ENCODE measurements around the gene AMHR2.
"Not testable (repeated sequence)": the region's sequence is repeated elsewhere in the genome, so short reads cannot be mapped to it uniquely, and the experiment has no call there.

Gene AMHR2

GRCh38 chr12:53431187-53431586 is 7.5 kb downstream of the AMHR2 start:
- H3K27ac ChIP-seq (ENCODE audit: low read length) = no peak overlapping the region
- H3K27me3 ChIP-seq (ENCODE audit: low read depth, low read length) = no peaks in the 10 kb centered on the region
- H3K79me2 ChIP-seq (ENCODE audit: low read length) = no peaks in the 10 kb centered on the region
- H3K4me2 ChIP-seq (ENCODE audit: low read length) = no peak overlapping the region
- H3K9me3 ChIP-seq (ENCODE audit: insufficient read depth, low read length) = no peaks in the 10 kb centered on the region
- no peak overlapping the region for H3K9ac ChIP-seq (ENCODE audit: low read length)
- H4K20me1 ChIP-seq (ENCODE audit: insufficient read depth, low read length) = no peaks in the 10 kb centered on the region
- H3K36me3 ChIP-seq (replicated peaks; ENCODE audit: low read depth, low read length) = no peaks in the 10 kb centered on the region
- no peak for TF ChIP-seq EZH2phosphoT487 (IDR thresholded peaks at IDR 0.05; ENCODE audit: low read depth)
- no peak for TF ChIP-seq CTCF (IDR thresholded peaks at IDR 0.05; ENCODE audit: low read depth, low read length)
- H2AFZ ChIP-seq (ENCODE audit: low read depth, low read length) = no peak overlapping the region
- H3K4me1 ChIP-seq (ENCODE audit: low read length) = no peaks in the 10 kb centered on the region
- no peak overlapping the region for H3K4me3 ChIP-seq (ENCODE audit: low read length)

- not testable (repeated sequence) for H3K4me3 ChIP-seq (ENCODE audit: low read length); H3K4me1 ChIP-seq (ENCODE audit: low read length); H3K4me2 ChIP-seq (ENCODE audit: low read length); H4K20me1 ChIP-seq (ENCODE audit: insufficient read depth, low read length); H2AFZ ChIP-seq (ENCODE audit: low read depth, low read length); H3K9me3 ChIP-seq (ENCODE audit: insufficient read depth, low read length); H3K9ac ChIP-seq (ENCODE audit: low read length); H3K27ac ChIP-seq (ENCODE audit: low read length); H3K79me2 ChIP-seq (ENCODE audit: low read length); H3K36me3 ChIP-seq (replicated peaks; ENCODE audit: low read depth, low read length); H3K27me3 ChIP-seq (ENCODE audit: low read depth, low read length)
Measured at GRCh38 chr12:53435326-53435725, 11.7 kb downstream of the AMHR2 start.

GRCh38 chr12:53439582-53439981 is 15.9 kb downstream of the AMHR2 start:
- H3K9ac ChIP-seq (ENCODE audit: low read length); H3K4me3 ChIP-seq (ENCODE audit: low read length); H3K4me1 ChIP-seq (ENCODE audit: low read length); H2AFZ ChIP-seq (ENCODE audit: low read depth, low read length); H3K9me3 ChIP-seq (ENCODE audit: insufficient read depth, low read length); H3K27ac ChIP-seq (ENCODE audit: low read length); H3K27me3 ChIP-seq (ENCODE audit: low read depth, low read length); H3K4me2 ChIP-seq (ENCODE audit: low read length); H3K36me3 ChIP-seq (replicated peaks; ENCODE audit: low read depth, low read length); H4K20me1 ChIP-seq (ENCODE audit: insufficient read depth, low read length): not testable (repeated sequence)
- peaks cover 24% of the 10 kb centered on the region for H3K79me2 ChIP-seq (ENCODE audit: low read length)

GRCh38 chr12:53441040-53441833 is 17.6 kb downstream of the AMHR2 start, which contains the start of gene PRR13:
Gene PRR13, plus strand, starts transcription at chr12:53441734. Its CDS starts 981 bp downstream, at chr12:53442715.
- H3K4me1 ChIP-seq (ENCODE audit: low read length) = peaks cover 7% of the 10 kb centered on the region; the same call in 1 of the 2 replicates
- H4K20me1 ChIP-seq (ENCODE audit: insufficient read depth, low read length) = no peaks in the 10 kb centered on the region
- H3K4me3 ChIP-seq (ENCODE audit: low read length) = peak within 1 kb of the TSS; percentile 91
- H2AFZ ChIP-seq (ENCODE audit: low read depth, low read length) = peak within 1 kb of the TSS; percentile 100
- H3K79me2 ChIP-seq (ENCODE audit: low read length) = peaks cover 24% of the 10 kb centered on the region
- H3K9ac ChIP-seq (ENCODE audit: low read length) = peak within 1 kb of the TSS; percentile 95
- H3K4me2 ChIP-seq (ENCODE audit: low read length) = peak within 1 kb of the TSS; percentile 90
- peak within 1 kb of the TSS; percentile 58 for H3K27ac ChIP-seq (ENCODE audit: low read length)
- peaks cover 16% of the 10 kb centered on the region for H3K36me3 ChIP-seq (replicated peaks; ENCODE audit: low read depth, low read length)
- no peaks in the 10 kb centered on the region for H3K27me3 ChIP-seq (ENCODE audit: low read depth, low read length)
- no peaks in the 10 kb centered on the region for H3K9me3 ChIP-seq (ENCODE audit: insufficient read depth, low read length)
- TF ChIP-seq CTCF (IDR thresholded peaks at IDR 0.05; ENCODE audit: low read depth, low read length) (no peak), EZH2phosphoT487 (IDR thresholded peaks at IDR 0.05; ENCODE audit: low read depth) (no peak)

GRCh38 chr12:53443955-53444354 is 20.3 kb downstream of the AMHR2 start:
- no peak overlapping the region for H3K4me2 ChIP-seq (ENCODE audit: low read length)

GRCh38 chr12:53444593-53445325 is 21.1 kb downstream of the AMHR2 start:
- not testable (repeated sequence) for H2AFZ ChIP-seq (ENCODE audit: low read depth, low read length); H3K9me3 ChIP-seq (ENCODE audit: insufficient read depth, low read length); H3K4me1 ChIP-seq (ENCODE audit: low read length); H4K20me1 ChIP-seq (ENCODE audit: insufficient read depth, low read length); H3K9ac ChIP-seq (ENCODE audit: low read length); H3K27ac ChIP-seq (ENCODE audit: low read length); H3K4me3 ChIP-seq (ENCODE audit: low read length); H3K27me3 ChIP-seq (ENCODE audit: low read depth, low read length); H3K4me2 ChIP-seq (ENCODE audit: low read length)
- H3K36me3 ChIP-seq (replicated peaks; ENCODE audit: low read depth, low read length) = peaks cover 27% of the 10 kb centered on the region
- peaks cover 24% of the 10 kb centered on the region for H3K79me2 ChIP-seq (ENCODE audit: low read length)

More at GRCh38 chr12:53443955-53444354, 20.3 kb downstream of the AMHR2 start:
- peaks cover 7% of the 10 kb centered on the region; the same call in 1 of the 2 replicates for H3K4me1 ChIP-seq (ENCODE audit: low read length)
- H3K27me3 ChIP-seq (ENCODE audit: low read depth, low read length) = no peaks in the 10 kb centered on the region
- H3K27ac ChIP-seq (ENCODE audit: low read length) = no peak overlapping the region
- H3K9me3 ChIP-seq (ENCODE audit: insufficient read depth, low read length) = no peaks in the 10 kb centered on the region
- TF ChIP-seq EZH2phosphoT487 (IDR thresholded peaks at IDR 0.05; ENCODE audit: low read depth) (no peak), CTCF (IDR thresholded peaks at IDR 0.05; ENCODE audit: low read depth, low read length) (no peak)
- H3K4me3 ChIP-seq (ENCODE audit: low read length) = no peak overlapping the region
- peaks cover 24% of the 10 kb centered on the region for H3K79me2 ChIP-seq (ENCODE audit: low read length)
- no peak overlapping the region for H2AFZ ChIP-seq (ENCODE audit: low read depth, low read length)
- H3K9ac ChIP-seq (ENCODE audit: low read length) = no peak overlapping the region
- H3K36me3 ChIP-seq (replicated peaks; ENCODE audit: low read depth, low read length) = peaks cover 27% of the 10 kb centered on the region
- H4K20me1 ChIP-seq (ENCODE audit: insufficient read depth, low read length) = no peaks in the 10 kb centered on the region

Measured in OCI-LY3 (cell line).